T-helper 1 cell treated with Interleukin-12 subunit alpha and Interleukin-12 subunit beta and Interleukin-4 antibody, amounts not matched to agents 30 μg/mL and 1 μg/mL, for 36 hours (primary cell): ENCODE measurements around the gene MORN5.

Experiments used
- H3K27ac Mint-ChIP-seq: one replicate; pipeline ENCODE4 v1.8.0; 2021; ENCODE audit warnings: mild to moderate bottlenecking, mixed read lengths
- H3K27me3 Mint-ChIP-seq: one replicate; pipeline ENCODE4 v1.8.0; 2021; ENCODE audit warnings: low read depth, mixed read lengths
- H3K36me3 Mint-ChIP-seq: one replicate; pipeline ENCODE4 v1.8.0; 2021; ENCODE audit warnings: low read depth, mixed read lengths
- H3K4me1 Mint-ChIP-seq: one replicate; pipeline ENCODE4 v1.8.0; 2021; ENCODE audit warnings: low read depth, mixed read lengths
- H3K4me3 Mint-ChIP-seq: one replicate; pipeline ENCODE4 v1.8.0; 2021; ENCODE audit warnings: mild to moderate bottlenecking, moderate library complexity, mixed read lengths
- H3K9me3 Mint-ChIP-seq: one replicate; pipeline ENCODE4 v1.8.0; 2021; ENCODE audit warnings: mixed read lengths

The MORN5 gene

GRCh38 chr9:122227575-122227900, 67.8 kb downstream of the MORN5 start:
- H3K4me1 Mint-ChIP-seq: no peaks in the 10 kb centered on the region
- no peak overlapping the region for H3K27ac Mint-ChIP-seq
- H3K4me3 Mint-ChIP-seq: no peak overlapping the region
- H3K9me3 Mint-ChIP-seq: no peaks in the 10 kb centered on the region
- no peaks in the 10 kb centered on the region for H3K36me3 Mint-ChIP-seq
- peaks cover 48% of the 10 kb centered on the region for H3K27me3 Mint-ChIP-seq

GRCh38 chr9:122228191-122228567, 68.5 kb downstream of the MORN5 start:
- peaks cover 45% of the 10 kb centered on the region for H3K27me3 Mint-ChIP-seq
- H3K4me1 Mint-ChIP-seq: no peaks in the 10 kb centered on the region
- H3K27ac Mint-ChIP-seq: no peak overlapping the region

GRCh38 chr9:122228568-122229484, 69.1 kb downstream of the MORN5 start, which contains the start of gene LHX6:
Gene LHX6, minus strand, starts transcription at chr9:122228957. Its CDS starts 217 bp downstream, at chr9:122228740.
- Mint-ChIP-seq H3K9me3 (no peaks in the 10 kb centered on the region), H3K4me3 (no peak within 1 kb of the TSS), H3K27ac (no peak within 1 kb of the TSS), H3K36me3 (no peaks in the 10 kb centered on the region), H3K4me1 (no peaks in the 10 kb centered on the region), H3K27me3 (peaks cover 40% of the 10 kb centered on the region)

More at GRCh38 chr9:122228191-122228567, 68.5 kb downstream of the MORN5 start:
- Mint-ChIP-seq H3K9me3 (no peaks in the 10 kb centered on the region), H3K36me3 (no peaks in the 10 kb centered on the region), H3K4me3 (no peak overlapping the region)

GRCh38 chr9:122229485-122229837, 69.8 kb downstream of the MORN5 start:
- H3K27me3 Mint-ChIP-seq: peaks cover 39% of the 10 kb centered on the region
- no peaks in the 10 kb centered on the region for H3K9me3 Mint-ChIP-seq
- H3K36me3 Mint-ChIP-seq: no peaks in the 10 kb centered on the region
- no peaks in the 10 kb centered on the region for H3K4me1 Mint-ChIP-seq
- H3K4me3 Mint-ChIP-seq: no peak overlapping the region
- no peak overlapping the region for H3K27ac Mint-ChIP-seq

GRCh38 chr9:122232796-122233306, 73.1 kb downstream of the MORN5 start:
- Mint-ChIP-seq H3K4me3 (no peak overlapping the region), H3K36me3 (no peaks in the 10 kb centered on the region), H3K27me3 (peaks cover 19% of the 10 kb centered on the region), H3K9me3 (no peaks in the 10 kb centered on the region), H3K27ac (no peak overlapping the region), H3K4me1 (no peaks in the 10 kb centered on the region)

- Mint-ChIP-seq H3K27ac (no peak overlapping the region), H3K4me1 (no peaks in the 10 kb centered on the region), H3K27me3 (peaks cover 14% of the 10 kb centered on the region), H3K9me3 (no peaks in the 10 kb centered on the region), H3K36me3 (peaks cover 4% of the 10 kb centered on the region), H3K4me3 (no peak overlapping the region)
Observed at GRCh38 chr9:122234022-122234748, 74.5 kb downstream of the MORN5 start.

- H3K27ac Mint-ChIP-seq: no peak overlapping the region
- no peaks in the 10 kb centered on the region for H3K4me1 Mint-ChIP-seq
- H3K27me3 Mint-ChIP-seq: peaks cover 12% of the 10 kb centered on the region
- no peak overlapping the region for H3K4me3 Mint-ChIP-seq
- H3K9me3 Mint-ChIP-seq: no peaks in the 10 kb centered on the region
- peaks cover 15% of the 10 kb centered on the region for H3K36me3 Mint-ChIP-seq
Observed at GRCh38 chr9:122236681-122237080, 77.0 kb downstream of the MORN5 start.

GRCh38 chr9:122239722-122240121, 80.0 kb downstream of the MORN5 start:
- Mint-ChIP-seq H3K27me3 (no peaks in the 10 kb centered on the region), H3K9me3 (no peaks in the 10 kb centered on the region), H3K4me3 (no peak overlapping the region), H3K4me1 (no peaks in the 10 kb centered on the region), H3K27ac (no peak overlapping the region), H3K36me3 (peaks cover 31% of the 10 kb centered on the region)

GRCh38 chr9:122244349-122244748, 84.6 kb downstream of the MORN5 start:
- H3K36me3 Mint-ChIP-seq: peaks cover 42% of the 10 kb centered on the region
- H3K4me3 Mint-ChIP-seq: no peak overlapping the region
- H3K4me1 Mint-ChIP-seq: no peaks in the 10 kb centered on the region
- H3K27me3 Mint-ChIP-seq: no peaks in the 10 kb centered on the region
- H3K27ac Mint-ChIP-seq: no peak overlapping the region
- no peaks in the 10 kb centered on the region for H3K9me3 Mint-ChIP-seq

- Mint-ChIP-seq H3K9me3 (no peaks in the 10 kb centered on the region), H3K27me3 (no peaks in the 10 kb centered on the region), H3K36me3 (peaks cover 42% of the 10 kb centered on the region), H3K27ac (no peak overlapping the region), H3K4me3 (no peak overlapping the region), H3K4me1 (no peaks in the 10 kb centered on the region)
Observed at GRCh38 chr9:122246666-122247065, 87.0 kb downstream of the MORN5 start.

GRCh38 chr9:122248448-122248865, 88.7 kb downstream of the MORN5 start:
- H3K9me3 Mint-ChIP-seq: no peaks in the 10 kb centered on the region
- no peak overlapping the region for H3K27ac Mint-ChIP-seq
- H3K4me3 Mint-ChIP-seq: no peak overlapping the region
- H3K4me1 Mint-ChIP-seq: peaks cover 2% of the 10 kb centered on the region
- H3K27me3 Mint-ChIP-seq: no peaks in the 10 kb centered on the region
- peaks cover 42% of the 10 kb centered on the region for H3K36me3 Mint-ChIP-seq
